ENCODE measurements around the gene IQSEC1. TPM values are rescaled to one million over a fixed set of nuclear protein-coding genes. Genes with fewer than 3 reads are reported as not detected.

The IQSEC1 gene
- total and polyA plus RNA-seq, 2 of the 8 experiments (the other 6 are each of a cell fraction or from before 2014, with no cell fraction given) = 6.8 to 28.8 TPM

GRCh38 chr3:13045241-13045903 lies 27.9 kb downstream of the IQSEC1 start:
- WGBS, 2 experiments (ENCODE audit: extremely low coverage in 1 of 2, insufficient coverage in 1 of 2, insufficient read length in 1 of 2, insufficient replicate concordance in 2 of 2, low coverage in 1 of 2, low lambda C conversion rate in 2 of 2, missing lambda C conversion rate in 1 of 2) = 92% methylated on average over 16 of the region's 16 CpGs; no CpG with 5 or more reads in 1 of the 2 experiments
- H3K27ac ChIP-seq (ENCODE audit: low read depth, low read length) = no peak overlapping the region
- H3K4me3 ChIP-seq (ENCODE audit: extremely low read depth in 1 of 4, insufficient read depth in 2 of 4, low read depth in 3 of 4, low read length in 4 of 4) = no peak overlapping the region
- TF ChIP-seq NANOG (IDR thresholded peaks at IDR 0.05; ENCODE audit: insufficient read depth, low read depth, low read length, poor library complexity, severe bottlenecking) = no peak
- no peak for TF ChIP-seq SRF (IDR thresholded peaks at IDR 0.05; ENCODE audit: low read depth, low read length)
- no peak for TF ChIP-seq TBP (IDR thresholded peaks at IDR 0.05; ENCODE audit: low read depth, low read length)
- no peak for TF ChIP-seq GTF2F1 (IDR thresholded peaks at IDR 0.05; ENCODE audit: borderline replicate concordance, low read depth, low read length)
- TF ChIP-seq YY1 (IDR thresholded peaks at IDR 0.05; ENCODE audit: low read depth, low read length) = no peak
- TF ChIP-seq BRCA1 (IDR thresholded peaks at IDR 0.05; ENCODE audit: low read depth, low read length) = no peak
- no peak for TF ChIP-seq ZNF274 (IDR thresholded peaks at IDR 0.05; ENCODE audit: borderline replicate concordance, extremely low read depth, low read length)
- no peak for TF ChIP-seq GABPA (IDR thresholded peaks at IDR 0.05; ENCODE audit: borderline replicate concordance, insufficient read depth, low read length)
- no peak for TF ChIP-seq JUN (IDR thresholded peaks at IDR 0.05; ENCODE audit: low read depth, low read length)
- no peak for TF ChIP-seq FOSL1 (IDR thresholded peaks at IDR 0.05; ENCODE audit: insufficient read depth, low read depth, low read length)
- no peak for TF ChIP-seq CHD1 (IDR thresholded peaks at IDR 0.05; ENCODE audit: low read depth, low read length)
- no peak for TF ChIP-seq TEAD4 (IDR thresholded peaks at IDR 0.05; ENCODE audit: low read depth, low read length)
- TF ChIP-seq SUZ12 (IDR thresholded peaks at IDR 0.05; ENCODE audit: low read length) = no peak
- TF ChIP-seq BCL11A (IDR thresholded peaks at IDR 0.05; ENCODE audit: low read depth in 2 of 2, low read length in 2 of 2) = no peak

More at GRCh38 chr3:13045241-13045903, 27.9 kb downstream of the IQSEC1 start:
- no peak overlapping the region for H3K9ac ChIP-seq (replicated peaks in 1 of 4; ENCODE audit: extremely low read depth in 1 of 4, low read depth in 3 of 4, low read length in 3 of 4)
- H2BK20ac ChIP-seq (ENCODE audit: low read length) = no peak overlapping the region
- H3K79me1 ChIP-seq (ENCODE audit: low read depth, low read length) = no peaks in the 10 kb centered on the region
- CTCF ChIA-PET (ENCODE audit: partially characterized antibody) = interaction anchor here (1.3 to 7.3 kb wide), 3 partner anchors 12 to 17 kb away, joined by 3 to 42 read pairs (median 4); no protein-coding TSS in a partner anchor
- no peaks in the 10 kb centered on the region for H3K23me2 ChIP-seq (ENCODE audit: low read depth, low read length)
- no peak overlapping the region for H2BK12ac ChIP-seq (ENCODE audit: low read depth, low read length)
- DNase-seq (ENCODE audit: low read depth in 1 of 2, low spot score in 2 of 2) (no peak), FAIRE-seq (no peak)
- no peak overlapping the region for H3K56ac ChIP-seq (replicated peaks; ENCODE audit: insufficient read length, low read depth, low read length)
- no peak overlapping the region for H3K4me2 ChIP-seq (ENCODE audit: insufficient read depth in 1 of 2, low read depth in 2 of 2, low read length in 2 of 2)
- H3K18ac ChIP-seq (ENCODE audit: extremely low read depth, low read length) = no peak overlapping the region
- H2BK5ac ChIP-seq (ENCODE audit: low read depth, low read length) = no peak overlapping the region
- no peaks in the 10 kb centered on the region for H3K9me3 ChIP-seq (ENCODE audit: insufficient read depth in 2 of 2, low read depth in 1 of 2, low read length in 1 of 2)
- POLR2A ChIA-PET (ENCODE audit: partially characterized antibody) = no interaction called here
- H3K14ac ChIP-seq (ENCODE audit: insufficient read length) = no peak overlapping the region
- H2AK5ac ChIP-seq (ENCODE audit: low read depth, low read length) = 0 out of 2 replicates have a peak overlapping the region, but pooled peaks have one; percentile 28
- no peak overlapping the region for H3K23ac ChIP-seq (ENCODE audit: insufficient read length)
- H4K5ac ChIP-seq (ENCODE audit: insufficient read length, low read depth, low read length) = no peak overlapping the region
- no peak overlapping the region for H2BK120ac ChIP-seq (replicated peaks; ENCODE audit: low read depth, low read length)
- no peak overlapping the region for H2AFZ ChIP-seq (ENCODE audit: low read length)
- H3K4ac ChIP-seq (replicated peaks; ENCODE audit: insufficient read length, low read depth, low read length) = no peak overlapping the region
- H4K8ac ChIP-seq (ENCODE audit: extremely low read depth, insufficient read depth, low read length) = no peak overlapping the region
- H3K4me1 ChIP-seq (replicated peaks in 1 of 4; ENCODE audit: control insufficient read depth in 3 of 4, insufficient read depth in 4 of 4, low read length in 3 of 4) = peaks cover 0 to 8% (median 3%) of the 10 kb centered on the region in 4 experiments; a peak in 2 of 7 replicates
- 0 out of 2 replicates have a peak overlapping the region, but pooled peaks have one; percentile 74 for H2BK15ac ChIP-seq (ENCODE audit: low read length)
- no peaks in the 10 kb centered on the region for H3K36me3 ChIP-seq (ENCODE audit: control insufficient read depth in 2 of 4, insufficient read depth in 4 of 4, low read length in 3 of 4)
- H3K27me3 ChIP-seq (replicated peaks in 1 of 4; ENCODE audit: control insufficient read depth in 3 of 4, extremely low read depth in 1 of 4, insufficient read depth in 3 of 4, low read length in 3 of 4) = 0 out of 7 replicates have a peak, but pooled peaks cover 0 to 2% (median 0%) of the 10 kb centered on the region in 4 experiments
- no peaks in the 10 kb centered on the region for H3K79me2 ChIP-seq (ENCODE audit: control insufficient read depth in 1 of 2, insufficient read depth in 2 of 2, low read length in 2 of 2)
- H4K91ac ChIP-seq (replicated peaks; ENCODE audit: insufficient read length, low read length) = peak overlapping the region; percentile 32
- H4K20me1 ChIP-seq (replicated peaks in 1 of 2; ENCODE audit: control insufficient read depth in 1 of 2, insufficient read depth in 2 of 2, low read length in 2 of 2) = no peaks in the 10 kb centered on the region
